ENCODE data around the gene FOXP1.
A peak's percentile ranks its signal among the peaks of the same experiment; 100 is the strongest.
"Not testable (repeated sequence)": the region's sequence is repeated elsewhere in the genome, so short reads cannot be mapped to it uniquely, and the experiment has no call there.

The FOXP1 gene

GRCh38 chr3:70984776-70985482 lies 598.6 kb downstream of the FOXP1 start:
- Histone ChIP-seq H3K36me3 (ENCODE audit: control insufficient read depth, insufficient read depth, low read length, severe bottlenecking) (peaks cover 31% of the 10 kb centered on the region), H3K4me1 (ENCODE audit: control insufficient read depth, insufficient read depth, low read length) (peaks cover 55% of the 10 kb centered on the region), H3K4me3 (ENCODE audit: low read length) (no peak overlapping the region)

DNA sequence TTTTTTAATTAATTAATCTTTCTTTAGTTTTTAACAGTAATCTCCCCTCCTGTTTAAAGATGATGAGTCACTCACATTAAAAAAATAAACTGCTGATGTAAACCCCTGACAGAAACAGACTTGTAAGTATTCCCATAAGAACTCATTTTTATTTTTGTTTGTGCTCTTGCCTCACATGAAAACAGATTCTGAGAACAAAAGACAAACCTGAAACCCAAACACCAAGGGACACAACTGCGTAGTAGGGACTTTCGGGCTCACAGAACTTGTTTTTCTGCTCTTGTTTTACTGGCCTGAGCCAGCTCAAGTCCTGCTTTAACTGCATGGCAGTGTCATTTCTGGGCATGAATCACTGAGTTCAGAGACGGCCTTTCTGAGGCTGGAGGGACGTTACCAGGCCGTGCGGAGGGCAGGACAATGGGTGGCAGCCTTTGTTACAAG lies 600.8 kb downstream of the FOXP1 start:
- Histone ChIP-seq H3K36me3 (ENCODE audit: control insufficient read depth, insufficient read depth, low read length, severe bottlenecking) (peaks cover 35% of the 10 kb centered on the region), H3K4me3 (ENCODE audit: low read length) (peak overlapping the region; percentile 63), H3K9ac (ENCODE audit: low read length) (peak overlapping the region; percentile 85), H3K4me1 (ENCODE audit: control insufficient read depth, insufficient read depth, low read length) (peaks cover 34% of the 10 kb centered on the region), H3K9me3 (ENCODE audit: control insufficient read depth, low read length) (no peaks in the 10 kb centered on the region), H3K27me3 (replicated peaks; ENCODE audit: control insufficient read depth, insufficient read depth, low read length) (no peaks in the 10 kb centered on the region)
- peak; percentile 80 for DNase-seq (ENCODE audit: low read depth)

More at GRCh38 chr3:70984776-70985482, 598.6 kb downstream of the FOXP1 start:
- no peak for DNase-seq (ENCODE audit: low read depth)
- H3K9ac ChIP-seq (ENCODE audit: low read length) = no peak overlapping the region
- H3K27me3 ChIP-seq (replicated peaks; ENCODE audit: control insufficient read depth, insufficient read depth, low read length) = no peaks in the 10 kb centered on the region
- no peaks in the 10 kb centered on the region for H3K9me3 ChIP-seq (ENCODE audit: control insufficient read depth, low read length)

DNA sequence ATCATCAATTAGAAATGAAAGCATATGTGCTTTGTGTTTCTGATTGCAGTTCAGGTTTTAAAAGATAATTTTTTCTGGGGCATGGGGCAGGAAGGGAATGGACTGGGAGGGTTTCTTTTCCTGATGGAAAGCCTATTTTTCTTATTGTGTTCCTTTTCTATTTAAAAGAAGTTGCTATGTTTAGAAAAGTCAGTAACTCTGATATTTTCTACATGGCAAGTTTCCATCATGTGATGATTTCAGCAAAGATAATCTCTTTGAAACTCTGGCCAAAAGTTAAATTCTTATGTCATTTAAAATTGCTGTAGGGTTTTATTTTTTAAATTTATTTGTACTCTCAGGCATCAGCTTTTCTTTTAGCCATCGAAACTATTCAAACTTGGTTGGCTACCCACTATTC lies 601.2 kb downstream of the FOXP1 start:
- H3K27me3 ChIP-seq (replicated peaks; ENCODE audit: control insufficient read depth, insufficient read depth, low read length) = no peaks in the 10 kb centered on the region
- DNase-seq (ENCODE audit: low read depth) = peak; percentile 62
- H3K4me1 ChIP-seq (ENCODE audit: control insufficient read depth, insufficient read depth, low read length) = peaks cover 33% of the 10 kb centered on the region
- peak overlapping the region; percentile 85 for H3K9ac ChIP-seq (ENCODE audit: low read length)
- H3K4me3 ChIP-seq (ENCODE audit: low read length) = peak overlapping the region; percentile 63
- H3K36me3 ChIP-seq (ENCODE audit: control insufficient read depth, insufficient read depth, low read length, severe bottlenecking) = peaks cover 35% of the 10 kb centered on the region
- no peaks in the 10 kb centered on the region for H3K9me3 ChIP-seq (ENCODE audit: control insufficient read depth, low read length)

GRCh38 chr3:70981231-70981880 lies 602.2 kb downstream of the FOXP1 start:
- no peaks in the 10 kb centered on the region for H3K27me3 ChIP-seq (replicated peaks; ENCODE audit: control insufficient read depth, insufficient read depth, low read length)
- DNase-seq (ENCODE audit: low read depth) = no peak

DNA sequence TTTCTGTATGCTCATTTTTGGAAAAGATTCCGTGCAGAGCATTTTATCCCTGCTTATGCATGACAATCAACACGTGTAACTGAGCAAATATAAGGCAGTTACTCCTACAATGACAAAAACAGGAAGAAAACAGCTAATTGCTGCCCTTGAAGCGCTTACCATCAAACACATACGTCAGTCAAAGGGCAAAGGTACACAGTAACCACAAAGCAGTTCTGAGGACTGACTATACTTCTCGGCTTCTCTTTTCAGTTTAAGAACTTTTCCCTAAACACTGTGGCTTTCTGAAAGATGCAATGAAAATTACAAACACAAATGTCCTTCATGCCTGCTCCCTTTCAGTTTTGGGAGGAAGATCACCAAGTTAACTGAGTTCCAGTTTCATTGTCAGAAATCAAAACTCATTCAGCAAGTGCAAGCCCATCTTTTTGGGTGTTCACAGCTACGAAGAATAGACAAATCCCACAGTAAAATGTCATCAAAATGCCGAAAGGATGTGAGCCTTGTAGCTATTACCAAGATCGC lies 602.8 kb downstream of the FOXP1 start:
- H3K36me3 ChIP-seq (ENCODE audit: control insufficient read depth, insufficient read depth, low read length, severe bottlenecking) = peaks cover 34% of the 10 kb centered on the region
- H3K9me3 ChIP-seq (ENCODE audit: control insufficient read depth, low read length) = no peaks in the 10 kb centered on the region
- H3K9ac ChIP-seq (ENCODE audit: low read length) = no peak overlapping the region
- DNase-seq (ENCODE audit: low read depth) = no peak
- peaks cover 33% of the 10 kb centered on the region for H3K4me1 ChIP-seq (ENCODE audit: control insufficient read depth, insufficient read depth, low read length)
- no peaks in the 10 kb centered on the region for H3K27me3 ChIP-seq (replicated peaks; ENCODE audit: control insufficient read depth, insufficient read depth, low read length)
- H3K4me3 ChIP-seq (ENCODE audit: low read length) = no peak overlapping the region

More at GRCh38 chr3:70981231-70981880, 602.2 kb downstream of the FOXP1 start:
- Histone ChIP-seq H3K9ac (ENCODE audit: low read length) (peak overlapping the region; percentile 85), H3K9me3 (ENCODE audit: control insufficient read depth, low read length) (no peaks in the 10 kb centered on the region), H3K36me3 (ENCODE audit: control insufficient read depth, insufficient read depth, low read length, severe bottlenecking) (peaks cover 36% of the 10 kb centered on the region), H3K4me3 (ENCODE audit: low read length) (no peak overlapping the region), H3K4me1 (ENCODE audit: control insufficient read depth, insufficient read depth, low read length) (peaks cover 33% of the 10 kb centered on the region)

GRCh38 chr3:70979983-70980645 lies 603.4 kb downstream of the FOXP1 start:
- no peak for DNase-seq (ENCODE audit: low read depth)
- Histone ChIP-seq H3K4me1 (ENCODE audit: control insufficient read depth, insufficient read depth, low read length) (peaks cover 33% of the 10 kb centered on the region), H3K9me3 (ENCODE audit: control insufficient read depth, low read length) (no peaks in the 10 kb centered on the region), H3K27me3 (replicated peaks; ENCODE audit: control insufficient read depth, insufficient read depth, low read length) (no peaks in the 10 kb centered on the region), H3K9ac (ENCODE audit: low read length) (no peak overlapping the region), H3K36me3 (ENCODE audit: control insufficient read depth, insufficient read depth, low read length, severe bottlenecking) (peaks cover 29% of the 10 kb centered on the region), H3K4me3 (ENCODE audit: low read length) (no peak overlapping the region)

DNA sequence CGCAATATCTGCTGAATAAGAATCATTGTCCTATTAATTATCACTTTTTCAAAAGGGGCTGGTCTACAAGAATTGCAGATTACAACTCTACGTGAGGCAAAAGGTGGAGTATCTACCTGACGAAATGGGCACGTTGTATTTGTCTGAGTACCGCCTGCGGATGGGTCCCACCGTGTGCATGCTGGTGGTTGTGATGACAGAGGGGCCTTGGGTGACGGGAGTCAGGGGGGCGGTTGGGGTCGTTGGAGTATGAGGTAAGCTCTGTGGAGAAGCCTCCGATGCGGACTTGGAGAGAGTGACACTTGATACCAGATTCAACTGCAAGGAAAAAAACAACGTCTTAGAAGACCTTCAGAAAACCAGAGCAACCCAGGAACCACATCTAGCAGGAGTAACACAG lies 605.8 kb downstream of the FOXP1 start:
- Histone ChIP-seq H3K36me3 (ENCODE audit: control insufficient read depth, insufficient read depth, low read length, severe bottlenecking) (peaks cover 24% of the 10 kb centered on the region), H3K9ac (ENCODE audit: low read length) (no peak overlapping the region)
- DNase-seq (ENCODE audit: low read depth) = no peak

DNA sequence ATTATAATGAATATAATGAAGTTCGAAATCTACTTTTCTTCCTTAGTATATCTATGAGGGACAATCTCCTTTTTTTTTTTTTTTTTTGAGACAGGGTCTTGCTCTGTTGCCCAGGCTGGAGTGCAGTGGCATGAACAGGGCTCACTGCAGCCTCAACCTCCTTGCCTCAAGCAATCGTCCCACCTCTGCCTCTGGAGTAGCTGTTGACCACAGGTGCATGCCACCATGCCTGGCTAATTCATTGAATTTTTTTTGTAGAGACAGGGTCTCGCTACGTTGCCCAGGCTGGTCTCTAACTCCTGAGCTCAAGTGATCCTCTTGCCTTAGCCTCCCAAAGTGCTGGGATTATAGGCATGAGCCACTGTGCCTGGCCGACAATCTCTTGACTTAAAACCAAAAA lies 607.5 kb downstream of the FOXP1 start:
- H3K9me3 ChIP-seq (ENCODE audit: control insufficient read depth, low read length); H3K4me3 ChIP-seq (ENCODE audit: low read length); H3K9ac ChIP-seq (ENCODE audit: low read length); DNase-seq (ENCODE audit: low read depth); H3K27me3 ChIP-seq (replicated peaks; ENCODE audit: control insufficient read depth, insufficient read depth, low read length): not testable (repeated sequence)
- Histone ChIP-seq H3K36me3 (ENCODE audit: control insufficient read depth, insufficient read depth, low read length, severe bottlenecking) (peaks cover 41% of the 10 kb centered on the region), H3K4me1 (ENCODE audit: control insufficient read depth, insufficient read depth, low read length) (peaks cover 11% of the 10 kb centered on the region)

More for the DNA sequence above, 605.8 kb downstream of the FOXP1 start:
- H3K27me3 ChIP-seq (replicated peaks; ENCODE audit: control insufficient read depth, insufficient read depth, low read length) = no peaks in the 10 kb centered on the region
- no peak overlapping the region for H3K4me3 ChIP-seq (ENCODE audit: low read length)
- peaks cover 28% of the 10 kb centered on the region for H3K4me1 ChIP-seq (ENCODE audit: control insufficient read depth, insufficient read depth, low read length)
- no peaks in the 10 kb centered on the region for H3K9me3 ChIP-seq (ENCODE audit: control insufficient read depth, low read length)

DNA sequence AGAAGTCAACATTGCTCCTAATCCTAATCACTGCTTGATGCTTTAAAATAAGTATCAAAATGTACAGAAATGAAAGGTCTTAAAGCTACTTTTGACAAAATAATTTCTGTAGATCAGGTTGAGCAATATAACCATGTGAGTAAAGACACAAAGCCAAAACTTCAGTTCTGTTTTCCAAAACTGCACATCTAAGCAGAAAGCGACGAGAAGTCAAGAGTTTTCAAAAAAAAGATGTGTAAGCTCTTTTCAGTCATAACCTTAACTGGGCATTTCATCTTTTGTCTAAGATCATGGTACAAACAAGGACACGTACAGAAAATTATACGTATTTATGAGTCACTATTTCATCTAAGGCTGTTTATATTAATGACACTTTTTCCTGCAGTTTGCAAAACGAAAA lies 608.8 kb downstream of the FOXP1 start:
- DNase-seq (ENCODE audit: low read depth) = no peak
- H3K36me3 ChIP-seq (ENCODE audit: control insufficient read depth, insufficient read depth, low read length, severe bottlenecking) = peaks cover 53% of the 10 kb centered on the region

GRCh38 chr3:70973558-70973957 lies 610.0 kb downstream of the FOXP1 start:
- no peak overlapping the region for H3K4me3 ChIP-seq (ENCODE audit: low read length)
- no peaks in the 10 kb centered on the region for H3K27me3 ChIP-seq (replicated peaks; ENCODE audit: control insufficient read depth, insufficient read depth, low read length)
- DNase-seq (ENCODE audit: low read depth) = no peak
- H3K9ac ChIP-seq (ENCODE audit: low read length) = no peak overlapping the region
- H3K4me1 ChIP-seq (ENCODE audit: control insufficient read depth, insufficient read depth, low read length) = peaks cover 11% of the 10 kb centered on the region
- H3K9me3 ChIP-seq (ENCODE audit: control insufficient read depth, low read length) = no peaks in the 10 kb centered on the region
- H3K36me3 ChIP-seq (ENCODE audit: control insufficient read depth, insufficient read depth, low read length, severe bottlenecking) = peaks cover 65% of the 10 kb centered on the region

More for the DNA sequence above, 608.8 kb downstream of the FOXP1 start:
- Histone ChIP-seq H3K27me3 (replicated peaks; ENCODE audit: control insufficient read depth, insufficient read depth, low read length) (no peaks in the 10 kb centered on the region), H3K4me1 (ENCODE audit: control insufficient read depth, insufficient read depth, low read length) (peaks cover 11% of the 10 kb centered on the region), H3K4me3 (ENCODE audit: low read length) (no peak overlapping the region), H3K9ac (ENCODE audit: low read length) (no peak overlapping the region), H3K9me3 (ENCODE audit: control insufficient read depth, low read length) (no peaks in the 10 kb centered on the region)

GRCh38 chr3:70972855-70973254 lies 610.7 kb downstream of the FOXP1 start:
- peaks cover 11% of the 10 kb centered on the region for H3K4me1 ChIP-seq (ENCODE audit: control insufficient read depth, insufficient read depth, low read length)
- no peaks in the 10 kb centered on the region for H3K27me3 ChIP-seq (replicated peaks; ENCODE audit: control insufficient read depth, insufficient read depth, low read length)
- peaks cover 68% of the 10 kb centered on the region for H3K36me3 ChIP-seq (ENCODE audit: control insufficient read depth, insufficient read depth, low read length, severe bottlenecking)
- H3K9me3 ChIP-seq (ENCODE audit: control insufficient read depth, low read length) = no peaks in the 10 kb centered on the region
- DNase-seq (ENCODE audit: low read depth) = no peak
- H3K9ac ChIP-seq (ENCODE audit: low read length) = no peak overlapping the region
- no peak overlapping the region for H3K4me3 ChIP-seq (ENCODE audit: low read length)
